ENCODE data around the gene SMARCA4. TPM values are rescaled to one million over a fixed set of nuclear protein-coding genes. Genes with fewer than 3 reads are reported as not detected.

Gene SMARCA4
- total RNA-seq, 2 experiments from 2014 or later: 409 to 554 TPM

DNA sequence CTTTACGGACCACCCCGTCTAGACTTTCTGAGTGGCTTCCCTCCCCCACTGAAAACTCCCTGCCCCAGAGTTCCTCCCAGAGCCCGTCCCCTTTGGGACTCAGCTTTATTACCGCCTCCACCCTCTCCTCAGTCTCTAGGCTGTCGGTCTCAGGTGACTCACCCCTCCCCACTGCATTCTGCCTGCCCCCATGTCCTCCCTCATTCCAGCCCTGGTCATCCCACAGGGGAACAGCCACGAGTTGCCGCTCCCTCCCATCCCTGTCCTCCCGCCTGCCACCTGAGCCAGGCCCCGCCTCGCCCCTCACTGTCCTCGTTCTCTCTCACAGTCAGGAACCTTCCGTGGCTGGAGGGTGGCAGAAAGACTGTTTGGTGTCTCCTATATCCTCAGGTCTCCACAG lies 57.3 kb downstream of the SMARCA4 start:
- H4K20me1 ChIP-seq (ENCODE audit: insufficient read depth, low read length): no peaks in the 10 kb centered on the region; the same call in 1 of the 2 replicates
- no peaks in the 10 kb centered on the region for H3K9me2 ChIP-seq (ENCODE audit: insufficient read depth, low read length)
- POLR2A ChIA-PET: no interaction called here
- intact Hi-C loops (cut with micrococcal nuclease; ENCODE audit: unreplicated experiment): no loop called here
- H3K4me3 ChIP-seq (ENCODE audit: low read depth, low read length, poor library complexity, severe bottlenecking): no peak overlapping the region
- no peaks in the 10 kb centered on the region for H3K4me1 ChIP-seq (ENCODE audit: insufficient read depth, low read length, poor library complexity, severe bottlenecking)
- peaks cover 100% of the 10 kb centered on the region for H3K36me3 ChIP-seq (ENCODE audit: insufficient read depth, low read length)
- no TSS peak for BruUV-seq (replicated peaks)
- H3K4me2 ChIP-seq (ENCODE audit: low read length): no peak overlapping the region
- no peak for TF ChIP-seq EZH2phosphoT487 (IDR thresholded peaks at IDR 0.05; ENCODE audit: borderline replicate concordance, low read depth, low read length)
- TF ChIP-seq, protein P1, sequence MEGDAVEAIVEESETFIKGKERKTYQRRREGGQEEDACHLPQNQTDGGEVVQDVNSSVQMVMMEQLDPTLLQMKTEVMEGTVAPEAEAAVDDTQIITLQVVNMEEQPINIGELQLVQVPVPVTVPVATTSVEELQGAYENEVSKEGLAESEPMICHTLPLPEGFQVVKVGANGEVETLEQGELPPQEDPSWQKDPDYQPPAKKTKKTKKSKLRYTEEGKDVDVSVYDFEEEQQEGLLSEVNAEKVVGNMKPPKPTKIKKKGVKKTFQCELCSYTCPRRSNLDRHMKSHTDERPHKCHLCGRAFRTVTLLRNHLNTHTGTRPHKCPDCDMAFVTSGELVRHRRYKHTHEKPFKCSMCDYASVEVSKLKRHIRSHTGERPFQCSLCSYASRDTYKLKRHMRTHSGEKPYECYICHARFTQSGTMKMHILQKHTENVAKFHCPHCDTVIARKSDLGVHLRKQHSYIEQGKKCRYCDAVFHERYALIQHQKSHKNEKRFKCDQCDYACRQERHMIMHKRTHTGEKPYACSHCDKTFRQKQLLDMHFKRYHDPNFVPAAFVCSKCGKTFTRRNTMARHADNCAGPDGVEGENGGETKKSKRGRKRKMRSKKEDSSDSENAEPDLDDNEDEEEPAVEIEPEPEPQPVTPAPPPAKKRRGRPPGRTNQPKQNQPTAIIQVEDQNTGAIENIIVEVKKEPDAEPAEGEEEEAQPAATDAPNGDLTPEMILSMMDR (conservative IDR thresholded peaks at IDR 0.05; ENCODE audit: low read length): no peak
- DNase-seq (ENCODE audit: low spot score): no peak
- no peak overlapping the region for H2AFZ ChIP-seq (ENCODE audit: low read length)
- CTCF ChIA-PET (ENCODE audit: unreplicated experiment): no interaction called here
- H3K27ac ChIP-seq (ENCODE audit: low read depth, low read length, poor library complexity, severe bottlenecking): no peak overlapping the region
- H3K79me2 ChIP-seq (ENCODE audit: insufficient read depth, low read depth, low read length): no peaks in the 10 kb centered on the region
- no peaks in the 10 kb centered on the region for H3K9me3 ChIP-seq (ENCODE audit: low read length)

GRCh38 chr19:11018763-11019162 lies 57.9 kb downstream of the SMARCA4 start:
- no TSS peak for BruUV-seq (replicated peaks)
- Histone ChIP-seq H3K79me2 (ENCODE audit: insufficient read depth, low read depth, low read length) (no peaks in the 10 kb centered on the region), H3K27ac (ENCODE audit: low read depth, low read length, poor library complexity, severe bottlenecking) (no peak overlapping the region), H3K9me2 (ENCODE audit: insufficient read depth, low read length) (no peaks in the 10 kb centered on the region), H3K4me3 (ENCODE audit: low read depth, low read length, poor library complexity, severe bottlenecking) (no peak overlapping the region), H3K4me1 (ENCODE audit: insufficient read depth, low read length, poor library complexity, severe bottlenecking) (no peaks in the 10 kb centered on the region), H4K20me1 (ENCODE audit: insufficient read depth, low read length) (no peaks in the 10 kb centered on the region; the same call in 1 of the 2 replicates), H2AFZ (ENCODE audit: low read length) (no peak overlapping the region), H3K4me2 (ENCODE audit: low read length) (no peak overlapping the region), H3K9me3 (ENCODE audit: low read length) (no peaks in the 10 kb centered on the region), H3K36me3 (ENCODE audit: insufficient read depth, low read length) (peaks cover 100% of the 10 kb centered on the region)
- ChIA-PET POLR2A (no interaction called here), CTCF (ENCODE audit: unreplicated experiment) (no interaction called here)
- no peak for DNase-seq (ENCODE audit: low spot score)
- intact Hi-C loops (cut with micrococcal nuclease; ENCODE audit: unreplicated experiment): no loop called here
- TF ChIP-seq, protein P1 (conservative IDR thresholded peaks at IDR 0.05; ENCODE audit: low read length): no peak
- TF ChIP-seq EZH2phosphoT487 (IDR thresholded peaks at IDR 0.05; ENCODE audit: borderline replicate concordance, low read depth, low read length): no peak

- intact Hi-C loops (cut with micrococcal nuclease; ENCODE audit: unreplicated experiment): no loop called here
- Histone ChIP-seq H3K9me3 (ENCODE audit: low read length) (no peaks in the 10 kb centered on the region), H3K4me1 (ENCODE audit: insufficient read depth, low read length, poor library complexity, severe bottlenecking) (no peaks in the 10 kb centered on the region), H4K20me1 (ENCODE audit: insufficient read depth, low read length) (no peaks in the 10 kb centered on the region; the same call in 1 of the 2 replicates), H3K4me2 (ENCODE audit: low read length) (no peak overlapping the region), H3K9me2 (ENCODE audit: insufficient read depth, low read length) (no peaks in the 10 kb centered on the region), H3K27ac (ENCODE audit: low read depth, low read length, poor library complexity, severe bottlenecking) (no peak overlapping the region), H3K36me3 (ENCODE audit: insufficient read depth, low read length) (peaks cover 100% of the 10 kb centered on the region), H2AFZ (ENCODE audit: low read length) (no peak overlapping the region), H3K4me3 (ENCODE audit: low read depth, low read length, poor library complexity, severe bottlenecking) (no peak overlapping the region), H3K79me2 (ENCODE audit: insufficient read depth, low read depth, low read length) (no peaks in the 10 kb centered on the region)
- no peak for TF ChIP-seq EZH2phosphoT487 (IDR thresholded peaks at IDR 0.05; ENCODE audit: borderline replicate concordance, low read depth, low read length)
- TF ChIP-seq, protein P1 (conservative IDR thresholded peaks at IDR 0.05; ENCODE audit: low read length): no peak
- DNase-seq (ENCODE audit: low spot score): no peak
- BruUV-seq (replicated peaks): no TSS peak
- CTCF ChIA-PET (ENCODE audit: unreplicated experiment): no interaction called here
- POLR2A ChIA-PET: no interaction called here
These were observed 58.4 kb downstream of the SMARCA4 start for GRCh38 chr19:11019262-11019661.
